Naive thymus-derived CD4-positive, alpha-beta T cell (primary cell): ENCODE data around the gene CCDC39. TPM values are rescaled to one million over a fixed set of nuclear protein-coding genes. Genes with fewer than 3 reads are reported as not detected.

ENCODE experiments used
- ATAC-seq: fragments of 150-1000 bp; cut with Tn5 transposase; 2 replicates; pipeline ENCODE4 v1.10.0; 2021; ENCODE audit warnings: mild to moderate bottlenecking, moderate library complexity
- CTCF ChIA-PET: fragments of 350-600 bp; sonication (Branson Sonifier 250); formaldehyde crosslinking; loops from one replicate; lab custom pipeline; 2021; ENCODE audit warnings: antibody characterized with exemption; lab: Charles Lee
- POLR2A ChIA-PET: fragments of 350-600 bp; sonication (Branson Sonifier 250); formaldehyde crosslinking; loops from one replicate; lab custom pipeline; 2021; ENCODE audit warnings: antibody characterized with exemption, inconsistent platforms; lab: Charles Lee
- DNase-seq, 9 donors: peaks; one replicate each; pipeline versions ENCODE4 v3.0.0 to v3.0.0-alpha.2; 2020 to 2022; ENCODE audit warnings: mixed read lengths in 1 of 9
- H3K27ac ChIP-seq: one replicate; pipeline ENCODE4 v1.7.0; 2013; ENCODE audit warnings: mild to moderate bottlenecking, low read depth, low read length, moderate library complexity
- H3K27me3 ChIP-seq, 2 donors: one replicate each; pipeline ENCODE4 v1.7.0; 2013; ENCODE audit warnings: low read length in 2 of 2, mild to moderate bottlenecking in 2 of 2, moderate library complexity in 2 of 2; ENCODE audit not compliant: control insufficient read depth in 2 of 2, insufficient read depth in 2 of 2
- H3K36me3 ChIP-seq, 3 experiments: 1 replicate in 2 of 3; 2 replicates in 1 of 3; pipeline ENCODE4 v1.7.0; 2013; ENCODE audit warnings: low read length in 3 of 3, mild to moderate bottlenecking in 3 of 3, moderate library complexity in 1 of 3; ENCODE audit not compliant: insufficient read depth in 3 of 3, control insufficient read depth in 2 of 3
- H3K4me1 ChIP-seq, 2 donors: one replicate each; pipeline ENCODE4 v1.7.0; 2013; ENCODE audit warnings: low read length in 2 of 2, mild to moderate bottlenecking in 2 of 2, moderate library complexity in 1 of 2; ENCODE audit not compliant: control insufficient read depth in 2 of 2, insufficient read depth in 2 of 2
- H3K4me3 ChIP-seq: 2 replicates; pipeline ENCODE4 v1.7.0; 2013; ENCODE audit warnings: mild to moderate bottlenecking, low read length
- H3K9me3 ChIP-seq, 3 experiments: 1 replicate in 2 of 3; 2 replicates in 1 of 3; pipeline ENCODE4 v1.7.0; 2013; ENCODE audit warnings: low read length in 3 of 3; ENCODE audit not compliant: control insufficient read depth in 2 of 3
- H3K27ac Mint-ChIP-seq, 9 donors: one replicate each; pipeline ENCODE4 v1.8.0; 2020 to 2022; ENCODE audit warnings: mixed read lengths in 9 of 9, mild to moderate bottlenecking in 8 of 9, moderate library complexity in 5 of 9, inconsistent platforms in 2 of 9
- H3K27me3 Mint-ChIP-seq, 5 donors: one replicate each; pipeline ENCODE4 v1.8.0; 2021 to 2022; ENCODE audit warnings: mixed read lengths in 5 of 5, mild to moderate bottlenecking in 1 of 5
- H3K36me3 Mint-ChIP-seq, 5 donors: one replicate each; pipeline ENCODE4 v1.8.0; 2020 to 2022; ENCODE audit warnings: mixed read lengths in 5 of 5, mild to moderate bottlenecking in 3 of 5, inconsistent platforms in 1 of 5
- H3K4me1 Mint-ChIP-seq, 7 donors: one replicate each; pipeline ENCODE4 v1.8.0; 2020 to 2022; ENCODE audit warnings: mixed read lengths in 7 of 7, mild to moderate bottlenecking in 3 of 7, inconsistent platforms in 1 of 7
- H3K4me3 Mint-ChIP-seq, 10 donors: one replicate each; pipeline ENCODE4 v1.8.0; 2020 to 2022; ENCODE audit warnings: mild to moderate bottlenecking in 10 of 10, mixed read lengths in 10 of 10, moderate library complexity in 6 of 10, inconsistent platforms in 2 of 10
- H3K9me3 Mint-ChIP-seq, 11 donors: one replicate each; pipeline ENCODE4 v1.8.0; 2020 to 2022; ENCODE audit warnings: mixed read lengths in 11 of 11, mild to moderate bottlenecking in 4 of 11, inconsistent platforms in 1 of 11, moderate library complexity in 1 of 11
- intact Hi-C, 2 donors: fragments of 100-400 bp; cut with micrococcal nuclease; formaldehyde crosslinking; loops; one replicate each; pipeline ENCODE4 v1.15.1; 2023
- polyA plus RNA-seq, 2 donors: library from polyadenylated mRNA; unstranded; fragments of 300-500 nt; fragmentation: Illumina TruSeq; gene quantifications; one replicate each; pipeline ENCODE4 v1.2.3, GENCODE V29; 2021
- total RNA-seq, 6 experiments: library from RNA in 5 of 6; stranded (reverse) in 5 of 6; gene quantifications; 1 replicate in 5 of 6; 2 replicates in 1 of 6; pipeline ENCODE4 v1.2.3 and lab custom pipeline; 2021 to 2026

Gene CCDC39
- total and polyA plus RNA-seq, 7 experiments from 2014 or later, result not detected

GRCh38 chr3:180571831-180572598 lies 107.3 kb downstream of the CCDC39 start:
- ATAC-seq (no peak), DNase-seq (no peak)
- H3K36me3 ChIP-seq, result no peaks in the 10 kb centered on the region
- intact Hi-C loops, result no loop called here
- no peaks in the 10 kb centered on the region for H3K9me3 ChIP-seq
- H3K4me1 ChIP-seq, result no peaks in the 10 kb centered on the region
- POLR2A ChIA-PET, result no interaction called here
- no peak overlapping the region for H3K4me3 Mint-ChIP-seq
- H3K27me3 Mint-ChIP-seq, result peaks cover 4 to 28% (median 17%) of the 10 kb centered on the region in 5 donors
- no peak overlapping the region for H3K27ac Mint-ChIP-seq
- peaks cover 0 to 3% (median 0%) of the 10 kb centered on the region in 7 donors for H3K4me1 Mint-ChIP-seq
- H3K36me3 Mint-ChIP-seq, result no peaks in the 10 kb centered on the region
- peaks cover 0 to 2% (median 0%) of the 10 kb centered on the region in 11 donors for H3K9me3 Mint-ChIP-seq
- no peak overlapping the region for H3K27ac ChIP-seq
- CTCF ChIA-PET, result no interaction called here
- no peak overlapping the region for H3K4me3 ChIP-seq
- no peaks in the 10 kb centered on the region for H3K27me3 ChIP-seq

- Histone ChIP-seq H3K4me3 (no peak overlapping the region), H3K36me3 (no peaks in the 10 kb centered on the region), H3K27me3 (no peaks in the 10 kb centered on the region), H3K4me1 (no peaks in the 10 kb centered on the region), H3K9me3 (no peaks in the 10 kb centered on the region), H3K27ac (no peak overlapping the region)
- no peak for ATAC-seq
- no peak overlapping the region for H3K4me3 Mint-ChIP-seq
- H3K9me3 Mint-ChIP-seq, result peaks cover 0 to 2% (median 0%) of the 10 kb centered on the region in 11 donors
- peaks cover 4 to 31% (median 13%) of the 10 kb centered on the region in 5 donors for H3K27me3 Mint-ChIP-seq
- POLR2A ChIA-PET, result no interaction called here
- no peaks in the 10 kb centered on the region for H3K4me1 Mint-ChIP-seq
- CTCF ChIA-PET, result no interaction called here
- DNase-seq, result no peak
- H3K27ac Mint-ChIP-seq, result no peak overlapping the region
- intact Hi-C loops, result no loop called here
- no peaks in the 10 kb centered on the region for H3K36me3 Mint-ChIP-seq
Observed at GRCh38 chr3:180570238-180570637, 109.1 kb downstream of the CCDC39 start.

DNA sequence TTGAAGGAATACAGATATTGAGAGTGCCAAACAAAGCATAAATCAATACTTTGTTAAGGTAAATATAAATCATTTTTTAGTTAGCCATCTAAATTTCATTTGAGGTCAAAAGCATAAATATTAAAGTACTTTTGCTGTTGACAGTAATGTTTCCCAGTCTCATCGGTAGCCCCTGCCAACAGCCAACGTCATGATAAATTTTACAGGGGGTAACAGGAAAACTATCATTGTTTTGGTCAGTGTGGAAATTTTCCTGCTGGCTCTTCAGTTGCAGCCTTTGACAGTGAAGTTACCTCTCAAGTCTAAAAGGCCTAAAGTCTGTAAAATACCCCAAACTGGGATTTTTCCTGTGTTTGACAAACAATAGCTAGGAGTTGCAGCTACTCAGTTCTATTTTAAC lies 114.6 kb downstream of the CCDC39 start:
- intact Hi-C loops, result no loop called here
- H3K4me3 Mint-ChIP-seq, result no peak overlapping the region

More for the DNA sequence above, 114.6 kb downstream of the CCDC39 start:
- ATAC-seq (no peak), DNase-seq (no peak)
- ChIA-PET CTCF (no interaction called here), POLR2A (no interaction called here)
- H3K4me3 ChIP-seq, result no peak overlapping the region
- Mint-ChIP-seq H3K27ac (no peak overlapping the region), H3K36me3 (peaks cover 0 to 1% (median 0%) of the 10 kb centered on the region in 5 donors), H3K27me3 (peaks cover 2 to 30% (median 13%) of the 10 kb centered on the region in 5 donors), H3K4me1 (no peaks in the 10 kb centered on the region), H3K9me3 (peaks cover 0 to 8% (median 4%) of the 10 kb centered on the region in 11 donors)
- H3K4me1 ChIP-seq, result no peaks in the 10 kb centered on the region
- no peak overlapping the region for H3K27ac ChIP-seq
- H3K27me3 ChIP-seq, result no peaks in the 10 kb centered on the region
- H3K36me3 ChIP-seq, result no peaks in the 10 kb centered on the region
- H3K9me3 ChIP-seq, result no peaks in the 10 kb centered on the region

Other genes starting within 250 kb of the CCDC39 start
- 100 to 1,000 TPM in 3 of 5 experiments, 10 to 100 TPM in 2; 76.5 to 201 (median 103) TPM for gene TTC14, start 77.3 kb downstream of the CCDC39 start, total RNA-seq
- gene TTC14, start 77.3 kb downstream of the CCDC39 start, polyA plus RNA-seq, result 10 to 100 TPM; 18.7 to 31.9 TPM
- 100 to 1,000 TPM; 108 to 151 (median 129) TPM for gene FXR1, start 233.2 kb upstream of the CCDC39 start, total RNA-seq
- gene FXR1, start 233.2 kb upstream of the CCDC39 start, polyA plus RNA-seq, result 10 to 100 TPM; 53.0 to 63.0 TPM